HEK293 (cell line): ENCODE measurements around the gene DSN1.
A peak's percentile ranks its signal among the peaks of the same experiment; 100 is the strongest.

ENCODE experiments used
- CTCF ChIA-PET: fragments of 350-600 bp; formaldehyde crosslinking; extraction: SDS; loops from one replicate; lab custom pipeline; 2021; ENCODE audit warnings: antibody characterized with exemption; lab: Yijun Ruan, JAX
- POLR2A ChIA-PET: fragments of 300-600 bp; formaldehyde crosslinking; extraction: SDS; loops from one replicate; lab custom pipeline; 2020; ENCODE audit warnings: antibody characterized with exemption, inconsistent platforms; lab: Yijun Ruan, JAX
- H3K27ac ChIP-seq: fragments of 200-500 bp; sonication (Bioruptor generic); 2 replicates; pipeline ENCODE4 v1.5.1; 2014; ENCODE audit warnings: low read depth, low read length, control low read depth, inconsistent platforms; ENCODE audit errors: extremely low read depth
- H3K36me3 ChIP-seq, 2 experiments: fragments of 200-500 bp in 1 of 2; sonication (Bioruptor generic) in 1 of 2; 1 replicate in 1 of 2; 2 replicates in 1 of 2; pipeline ENCODE4 v1.5.1; 2014 to 2017; ENCODE audit warnings: inconsistent platforms in 2 of 2, low read length in 2 of 2; ENCODE audit not compliant: control insufficient read depth in 2 of 2, insufficient read depth in 1 of 2
- H3K4me1 ChIP-seq: fragments of 200-500 bp; sonication (Bioruptor generic); 2 replicates; pipeline ENCODE4 v1.5.1; 2014; ENCODE audit warnings: mild to moderate bottlenecking, low read length, inconsistent platforms; ENCODE audit not compliant: control insufficient read depth, insufficient read depth
- H3K4me3 ChIP-seq: 2 replicates; pipeline ENCODE4 v1.5.1; 2011; ENCODE audit warnings: low read depth, mild to moderate bottlenecking, control low read depth, low read length, moderate library complexity
- H3K9me3 ChIP-seq: fragments of 200-500 bp; sonication (Bioruptor generic); 2 replicates; pipeline ENCODE4 v1.5.1; 2014; ENCODE audit warnings: low read depth, low read length, inconsistent platforms; ENCODE audit not compliant: control insufficient read depth, insufficient read depth
- CTCF ChIP-seq: fragments of 450-650 bp; formaldehyde crosslinking; IDR thresholded peaks from 2 replicates; pipeline ENCODE4 v1.5.1; 2016; ENCODE audit warnings: missing biosample characterization, missing genetic modification characterization
- GLIS1 ChIP-seq: fragments of 450-650 bp; formaldehyde crosslinking; IDR thresholded peaks from 2 replicates; pipeline ENCODE4 v1.5.1; 2016; ENCODE audit warnings: missing biosample characterization, missing genetic modification characterization
- GLIS2 ChIP-seq: fragments of 450-650 bp; formaldehyde crosslinking; IDR thresholded peaks from 2 replicates; pipeline ENCODE4 v1.5.1; 2016; ENCODE audit warnings: missing biosample characterization, missing genetic modification characterization
- KLF1 ChIP-seq: fragments of 450-650 bp; formaldehyde crosslinking; IDR thresholded peaks from 2 replicates; pipeline ENCODE4 v1.5.1; 2016; ENCODE audit warnings: missing biosample characterization, missing genetic modification characterization
- SCRT1 ChIP-seq: fragments of 450-650 bp; formaldehyde crosslinking; IDR thresholded peaks from 2 replicates; pipeline ENCODE4 v1.5.1; 2016; ENCODE audit warnings: missing biosample characterization, missing genetic modification characterization, borderline replicate concordance
- SCRT2 ChIP-seq: fragments of 450-650 bp; formaldehyde crosslinking; IDR thresholded peaks from 2 replicates; pipeline ENCODE4 v1.5.1; 2016; ENCODE audit warnings: missing biosample characterization, missing genetic modification characterization
- SP7 ChIP-seq: fragments of 450-650 bp; formaldehyde crosslinking; IDR thresholded peaks from 2 replicates; pipeline ENCODE4 v1.5.1; 2016; ENCODE audit warnings: missing biosample characterization, missing genetic modification characterization
- ZBTB21 ChIP-seq: fragments of 450-650 bp; formaldehyde crosslinking; IDR thresholded peaks from 2 replicates; pipeline ENCODE4 v1.5.1; 2017; ENCODE audit warnings: missing biosample characterization, missing genetic modification characterization
- ZBTB48 ChIP-seq: fragments of 450-650 bp; formaldehyde crosslinking; IDR thresholded peaks from 2 replicates; pipeline ENCODE4 v1.5.1; 2016; ENCODE audit warnings: missing biosample characterization, missing genetic modification characterization
- ZBTB6 ChIP-seq: fragments of 450-650 bp; formaldehyde crosslinking; IDR thresholded peaks from 2 replicates; pipeline ENCODE4 v1.5.1; 2017; ENCODE audit warnings: missing biosample characterization, missing genetic modification characterization
- ZNF132 ChIP-seq: fragments of 450-650 bp; formaldehyde crosslinking; IDR thresholded peaks from 2 replicates; pipeline ENCODE4 v1.5.1; 2017; ENCODE audit warnings: missing biosample characterization, missing genetic modification characterization, borderline replicate concordance
- ZNF140 ChIP-seq: fragments of 450-650 bp; formaldehyde crosslinking; IDR thresholded peaks from 2 replicates; pipeline ENCODE4 v1.5.1; 2016; ENCODE audit warnings: missing biosample characterization, missing genetic modification characterization
- ZNF146 ChIP-seq: fragments of 450-650 bp; formaldehyde crosslinking; IDR thresholded peaks from 2 replicates; pipeline ENCODE4 v1.5.1; 2016; ENCODE audit warnings: missing biosample characterization, missing genetic modification characterization
- ZNF223 ChIP-seq: fragments of 450-650 bp; formaldehyde crosslinking; IDR thresholded peaks from 2 replicates; pipeline ENCODE4 v1.5.1; 2016; ENCODE audit warnings: missing biosample characterization, missing genetic modification characterization
- ZNF292 ChIP-seq: fragments of 450-650 bp; formaldehyde crosslinking; IDR thresholded peaks from 2 replicates; pipeline ENCODE4 v1.5.1; 2016; ENCODE audit warnings: low read depth, missing biosample characterization, missing genetic modification characterization, borderline replicate concordance
- ZNF335 ChIP-seq: fragments of 450-650 bp; formaldehyde crosslinking; conservative IDR thresholded peaks from 2 replicates; pipeline ENCODE4 v1.5.1; 2016; ENCODE audit warnings: missing biosample characterization, missing genetic modification characterization
- ZNF362 ChIP-seq: fragments of 450-650 bp; formaldehyde crosslinking; IDR thresholded peaks from 2 replicates; pipeline ENCODE4 v1.5.1; 2016; ENCODE audit warnings: missing biosample characterization, missing genetic modification characterization
- ZNF366 ChIP-seq: fragments of 450-650 bp; formaldehyde crosslinking; conservative IDR thresholded peaks from 2 replicates; pipeline ENCODE4 v1.5.1; 2016; ENCODE audit warnings: missing biosample characterization, missing genetic modification characterization
- ZNF394 ChIP-seq: fragments of 450-650 bp; formaldehyde crosslinking; IDR thresholded peaks from 2 replicates; pipeline ENCODE4 v1.5.1; 2016; ENCODE audit warnings: missing biosample characterization, missing genetic modification characterization, mild to moderate bottlenecking, moderate library complexity, borderline replicate concordance
- ZNF473 ChIP-seq: fragments of 450-650 bp; formaldehyde crosslinking; IDR thresholded peaks from 2 replicates; pipeline ENCODE4 v1.5.1; 2017; ENCODE audit warnings: missing biosample characterization, missing genetic modification characterization
- ZNF529 ChIP-seq: fragments of 450-650 bp; formaldehyde crosslinking; IDR thresholded peaks from 2 replicates; pipeline ENCODE4 v1.5.1; 2017; ENCODE audit warnings: missing genetic modification characterization, missing biosample characterization; ENCODE audit not compliant: insufficient replicate concordance
- ZNF561 ChIP-seq: fragments of 450-650 bp; IDR thresholded peaks from 2 replicates; pipeline ENCODE4 v1.5.1; 2018; ENCODE audit warnings: missing biosample characterization, missing genetic modification characterization, borderline replicate concordance
- ZNF629 ChIP-seq: fragments of 450-650 bp; formaldehyde crosslinking; IDR thresholded peaks from 2 replicates; pipeline ENCODE4 v1.5.1; 2017; ENCODE audit warnings: missing biosample characterization, missing genetic modification characterization
- ZNF660 ChIP-seq: fragments of 450-650 bp; IDR thresholded peaks from 2 replicates; pipeline ENCODE4 v1.5.1; 2018; ENCODE audit warnings: missing biosample characterization, mild to moderate bottlenecking, missing genetic modification characterization
- ZNF692 ChIP-seq: fragments of 450-650 bp; formaldehyde crosslinking; IDR thresholded peaks from 2 replicates; pipeline ENCODE4 v1.5.1; 2016; ENCODE audit warnings: missing biosample characterization, missing genetic modification characterization
- ZXDB ChIP-seq: fragments of 450-650 bp; formaldehyde crosslinking; IDR thresholded peaks from 2 replicates; pipeline ENCODE4 v1.5.1; 2016; ENCODE audit warnings: missing biosample characterization, missing genetic modification characterization

The DSN1 gene

GRCh38 chr20:36812594-36813463 is 39.3 kb upstream of the DSN1 start:
- Histone ChIP-seq H3K4me3 (no peak overlapping the region), H3K4me1 (no peaks in the 10 kb centered on the region), H3K27ac (no peak overlapping the region), H3K9me3 (no peaks in the 10 kb centered on the region), H3K36me3 (peaks cover 18 to 75% of the 10 kb centered on the region in 2 experiments; a peak in 2 of 3 replicates)
- POLR2A ChIA-PET: no interaction called here
- TF ChIP-seq SCRT1 (tag by site-specific recombination): peak; percentile 22; the same call in 1 of the 2 replicates
- TF ChIP-seq SCRT2 (tag by site-specific recombination): peak; percentile 75
- TF ChIP-seq ZNF140 (tag by site-specific recombination): no peak
- CTCF ChIA-PET: interaction anchor here (1.1 kb wide), 1 partner anchor 20 kb away, joined by 3 read pairs; no protein-coding TSS in a partner anchor

- no peak overlapping the region for H3K27ac ChIP-seq
- H3K4me3 ChIP-seq: no peak overlapping the region
- peaks cover 19 to 75% of the 10 kb centered on the region in 2 experiments; a peak in 2 of 3 replicates for H3K36me3 ChIP-seq
- ChIA-PET POLR2A (interaction anchor here (0.6 to 0.8 kb wide), 2 partner anchors 11 to 55 kb away, joined by 3 to 5 read pairs; a partner anchor contains a TSS), CTCF (interaction anchor here (0.6 to 2.6 kb wide), 45 partner anchors 9 to 961 kb away, joined by 3 to 18 read pairs (median 4); partner anchors contain the start of gene DSN1)
- H3K4me1 ChIP-seq: no peaks in the 10 kb centered on the region
- no peaks in the 10 kb centered on the region for H3K9me3 ChIP-seq
- 0 out of 2 replicates have a peak, but pooled peaks have one; percentile 24 for TF ChIP-seq ZNF335
- peak; percentile 58 for TF ChIP-seq ZNF629
- peak; percentile 37; the same call in 1 of the 2 replicates for TF ChIP-seq ZNF394
- 0 out of 2 replicates have a peak, but pooled peaks have one; percentile 14 for TF ChIP-seq ZBTB21 (tag by site-specific recombination)
- no peak for TF ChIP-seq ZNF366 (tag by site-specific recombination)
- TF ChIP-seq SP7: 0 out of 2 replicates have a peak, but pooled peaks have one; percentile 21
- TF ChIP-seq ZXDB (tag by site-specific recombination): no peak
- peak; percentile 44; the same call in 1 of the 2 replicates for TF ChIP-seq GLIS2 (tag by site-specific recombination)
- TF ChIP-seq ZNF561 (tag by site-specific recombination): 0 out of 2 replicates have a peak, but pooled peaks have one; percentile 55
- no peak for TF ChIP-seq ZNF473 (tag by site-specific recombination)
- no peak for TF ChIP-seq ZNF132
- peak; percentile 76 for TF ChIP-seq GLIS1 (tag by site-specific recombination)
- TF ChIP-seq ZNF692: no peak
- TF ChIP-seq ZNF292 (tag by site-specific recombination): no peak
- no peak for TF ChIP-seq ZNF529 (tag by site-specific recombination)
- TF ChIP-seq ZNF362 (tag by site-specific recombination): no peak
- no peak for TF ChIP-seq ZNF223 (tag by site-specific recombination)
- TF ChIP-seq ZNF146 (tag by site-specific recombination): no peak
- TF ChIP-seq ZBTB6 (tag by site-specific recombination): peak; percentile 95
- peak; percentile 72; the same call in 1 of the 2 replicates for TF ChIP-seq ZBTB48 (tag by site-specific recombination)
- TF ChIP-seq CTCF: peak; percentile 70
- TF ChIP-seq ZNF660 (tag by site-specific recombination): no peak; the same call in 1 of the 2 replicates
- peak; percentile 92 for TF ChIP-seq KLF1 (tag by site-specific recombination)
These were observed 35.0 kb upstream of the DSN1 start for GRCh38 chr20:36808317-36809257.
